Psoas muscle (tissue), 8 donors: Measurements from ENCODE around the gene MC5R. TPM values are rescaled to one million over a fixed set of nuclear protein-coding genes. Genes with fewer than 3 reads are reported as not detected.
A peak's percentile ranks its signal among the peaks of the same experiment; 100 is the strongest.

ENCODE experiments used
- ATAC-seq, 4 donors: fragments of 200-7000 bp; cut with Tn5 transposase; one replicate each; pipeline ENCODE4 v1.9.1; 2020; ENCODE audit warnings: moderate library complexity in 3 of 4, mild to moderate bottlenecking in 2 of 4
- DNase-seq, 2 donors: peaks; one replicate each; pipeline ENCODE4 v3.0.0-alpha.2; 2020
- H3K27ac ChIP-seq: fragments of 200-600 bp; one replicate; pipeline ENCODE4 v1.8.0; 2022
- H3K27me3 ChIP-seq, 3 donors: fragments of 200-600 bp in 1 of 3; one replicate each; pipeline versions ENCODE4 v1.6.1 to v1.8.0; 2013 to 2022; ENCODE audit warnings: low read length in 2 of 3, mild to moderate bottlenecking in 2 of 3, moderate library complexity in 1 of 3; ENCODE audit not compliant: insufficient read depth in 3 of 3
- H3K36me3 ChIP-seq, 2 donors: fragments of 200-600 bp in 1 of 2; one replicate each; pipeline versions ENCODE4 v1.6.1 to v1.8.0; 2013 to 2022; ENCODE audit warnings: low read depth in 1 of 2, mild to moderate bottlenecking in 1 of 2, moderate library complexity in 1 of 2; ENCODE audit not compliant: insufficient read depth in 1 of 2
- H3K4me1 ChIP-seq: fragments of 200-600 bp; one replicate; pipeline ENCODE4 v1.8.0; 2022
- H3K4me3 ChIP-seq: fragments of 200-600 bp; one replicate; pipeline ENCODE4 v1.8.0; 2022; ENCODE audit warnings: mild to moderate bottlenecking
- H3K9me3 ChIP-seq: fragments of 200-600 bp; one replicate; pipeline ENCODE4 v1.8.0; 2022
- CTCF ChIP-seq: fragments of 200-600 bp; IDR thresholded peaks from one replicate; pipeline ENCODE4 v1.8.0; 2022; ENCODE audit warnings: antibody characterized with exemption
- WGBS, 3 donors: extraction: QIAGEN DNeasy Blood & Tissue Kit; methylation state at CpG; one replicate each; pipeline versions ENCODE4 v1.1.6 to v1.1.7; 2013; 5-methylcytosine and 5-hydroxymethylcytosine counted together
- intact Hi-C, 2 donors: fragments of 100-400 bp; cut with DNase I; formaldehyde crosslinking; loops; one replicate each; pipeline versions ENCODE4 v1.11.0 to v1.14.2; 2022
- polyA plus RNA-seq, 3 donors: library from polyadenylated mRNA; stranded (reverse); fragments of 200-250 nt; gene quantifications; one replicate each; pipeline ENCODE4 v1.2.3, GENCODE V29; 2013
- total RNA-seq, 4 donors: library from RNA; stranded (reverse); fragmentation: NEBNext Ultra II Directional in 2 of 4; extraction: Animal tissue kit (Norgen Biotek cat#: 25700) in 2 of 4; gene quantifications; one replicate each; pipeline versions ENCODE4 v1.2.1 to v1.2.4, GENCODE V29; 2021 to 2023
- donor health status: healthy with polysubstance abuse.
- donor health status: DM: no; HTN: no; CAD: no; lungs with moderate emphysema.
- donor health status: Bipolar disorder and iron deficiency.
- donor health status: healthy.
- donor health status: DM: yes; HTN: yes; CAD: no.
- donor health status: DM: no; HTN: no; CAD: no.
- donor health status: DM: no; HTN: no; CAD: no.
- donor health status: DM: yes; HTN: yes; CAD: no.

MC5R gene
- total and polyA plus RNA-seq, 7 donors, result not detected

- WGBS, 3 donors, result 65 to 71% (median 69%) methylated on average over 13 to 14 of the region's 14 CpGs
- no peak for TF ChIP-seq CTCF
Observed at GRCh38 chr18:13796515-13796914, 27.4 kb upstream of the MC5R start.

GRCh38 chr18:13797157-13797611 lies 26.8 kb upstream of the MC5R start:
- Histone ChIP-seq H3K36me3 (no peaks in the 10 kb centered on the region), H3K4me1 (no peaks in the 10 kb centered on the region), H3K9me3 (no peaks in the 10 kb centered on the region), H3K27me3 (peaks cover 0 to 23% (median 3%) of the 10 kb centered on the region in 3 donors), H3K27ac (no peak overlapping the region), H3K4me3 (no peak overlapping the region)
- intact Hi-C loops, result no loop called here
- ATAC-seq (no peak), DNase-seq (no peak)
- no peak for TF ChIP-seq CTCF
- 22 to 28% (median 23%) methylated on average over 3 of the region's 3 CpGs for WGBS, 3 donors

More at GRCh38 chr18:13796515-13796914, 27.4 kb upstream of the MC5R start:
- ATAC-seq, result no peak
- Histone ChIP-seq H3K27me3 (peaks cover 0 to 21% (median 3%) of the 10 kb centered on the region in 3 donors), H3K4me3 (no peak overlapping the region), H3K36me3 (no peaks in the 10 kb centered on the region), H3K27ac (no peak overlapping the region), H3K9me3 (no peaks in the 10 kb centered on the region), H3K4me1 (no peaks in the 10 kb centered on the region)
- DNase-seq, result no peak
- intact Hi-C loops, result no loop called here

GRCh38 chr18:13799396-13799795 lies 24.6 kb upstream of the MC5R start:
- Histone ChIP-seq H3K27me3 (peaks cover 0 to 23% (median 3%) of the 10 kb centered on the region in 3 donors), H3K4me1 (no peaks in the 10 kb centered on the region), H3K9me3 (no peaks in the 10 kb centered on the region), H3K27ac (no peak overlapping the region), H3K4me3 (no peak overlapping the region), H3K36me3 (no peaks in the 10 kb centered on the region)
- no peak for DNase-seq
- no peak for ATAC-seq
- WGBS, 3 donors, result 89 to 92% (median 92%) methylated on average over 11 of the region's 11 CpGs
- TF ChIP-seq CTCF, result no peak
- intact Hi-C loops, result no loop called here

- DNase-seq, result peak; percentile 60 to 69
- Histone ChIP-seq H3K36me3 (no peaks in the 10 kb centered on the region), H3K4me3 (peak overlapping the region; percentile 55), H3K9me3 (no peaks in the 10 kb centered on the region), H3K27ac (no peak overlapping the region), H3K4me1 (no peaks in the 10 kb centered on the region), H3K27me3 (peaks cover 0 to 23% (median 5%) of the 10 kb centered on the region in 3 donors)
- ATAC-seq, result peak; percentile 81 to 92 (median 82)
- peak; percentile 47 for TF ChIP-seq CTCF
- 14 to 16% (median 14%) methylated on average over 28 to 30 of the region's 30 CpGs for WGBS, 3 donors
- intact Hi-C loops, result loop anchor here in 1 of 2 donors (5.0 to 10.0 kb wide), 2 partner anchors 246 to 583 kb away; partner anchors contain the start of gene LDLRAD4
Observed at GRCh38 chr18:13800505-13801259, 23.3 kb upstream of the MC5R start.
